GM23338 (cell line): ENCODE results near the gene PARP11. TPM values are rescaled to one million over a fixed set of nuclear protein-coding genes. Genes with fewer than 3 reads are reported as not detected.

Experiments used
- ATAC-seq: fragments of 200-7000 bp; cut with Tn5 transposase; 3 replicates; pipeline ENCODE4 v1.9.1; 2020
- DNase-seq: peaks from one replicate; pipeline ENCODE4 v3.0.0-alpha.2; 2015; ENCODE audit warnings: low spot score
- H2AFZ ChIP-seq: fragments of 200-600 bp; sonication (generic); 2 replicates; pipeline ENCODE4 v1.8.0; 2016; ENCODE audit warnings: antibody characterized with exemption, mild to moderate bottlenecking, moderate library complexity
- H3F3A ChIP-seq: fragments of 200-600 bp; sonication (generic); replicated peaks from 2 replicates; pipeline ENCODE4 v1.8.0; 2017; ENCODE audit warnings: antibody characterized with exemption, mixed run types, low read depth
- H3K27ac ChIP-seq: fragments of 200-600 bp; sonication (generic); 2 replicates; pipeline ENCODE4 v1.6.1; 2016; ENCODE audit warnings: low read depth
- H3K27me3 ChIP-seq: fragments of 200-600 bp; sonication (generic); 2 replicates; pipeline ENCODE4 v1.8.0; 2016; ENCODE audit warnings: mild to moderate bottlenecking, mixed run types, moderate library complexity; ENCODE audit not compliant: insufficient read depth
- H3K36me3 ChIP-seq: fragments of 200-600 bp; sonication (generic); 2 replicates; pipeline ENCODE4 v1.8.0; 2016; ENCODE audit warnings: mild to moderate bottlenecking; ENCODE audit not compliant: insufficient read depth
- H3K4me1 ChIP-seq: fragments of 200-600 bp; sonication (generic); 2 replicates; pipeline ENCODE4 v1.8.0; 2016; ENCODE audit warnings: mild to moderate bottlenecking, moderate library complexity; ENCODE audit not compliant: insufficient read depth
- H3K4me2 ChIP-seq: fragments of 200-600 bp; sonication (generic); 2 replicates; pipeline ENCODE4 v1.7.1; 2017; ENCODE audit warnings: mixed run types
- H3K4me3 ChIP-seq: fragments of 200-600 bp; sonication (generic); 2 replicates; pipeline ENCODE4 v1.6.1; 2016; ENCODE audit warnings: mixed run types
- H3K79me2 ChIP-seq: fragments of 200-600 bp; sonication (generic); replicated peaks from 2 replicates; pipeline ENCODE4 v1.8.0; 2017; ENCODE audit warnings: mild to moderate bottlenecking; ENCODE audit not compliant: insufficient read depth
- H3K9me2 ChIP-seq: fragments of 200-600 bp; sonication (generic); 2 replicates; pipeline ENCODE4 v1.8.0; 2017; ENCODE audit not compliant: insufficient read depth
- H4K20me1 ChIP-seq: fragments of 200-600 bp; sonication (generic); replicated peaks from 2 replicates; pipeline ENCODE4 v1.8.0; 2017; ENCODE audit warnings: mild to moderate bottlenecking; ENCODE audit not compliant: insufficient read depth
- H3K27ac Mint-ChIP-seq: 2 replicates; pipeline ENCODE4 v1.8.0; 2020; ENCODE audit warnings: inconsistent platforms, mild to moderate bottlenecking, moderate library complexity, mixed read lengths
- H3K27me3 Mint-ChIP-seq: 3 replicates; pipeline ENCODE4 v1.8.0; 2022; ENCODE audit warnings: low read depth, mild to moderate bottlenecking, moderate library complexity, mixed read lengths, inconsistent platforms; ENCODE audit not compliant: insufficient read depth, poor library complexity
- H3K36me3 Mint-ChIP-seq: 3 replicates; pipeline ENCODE4 v1.8.0; 2021; ENCODE audit warnings: low read depth, mild to moderate bottlenecking, inconsistent platforms, moderate library complexity, mixed read lengths
- H3K4me1 Mint-ChIP-seq: 3 replicates; pipeline ENCODE4 v1.8.0; 2020; ENCODE audit warnings: mild to moderate bottlenecking, inconsistent platforms, mixed read lengths
- H3K4me3 Mint-ChIP-seq: 3 replicates; pipeline ENCODE4 v1.8.0; 2021; ENCODE audit warnings: moderate library complexity, mild to moderate bottlenecking, inconsistent platforms, mixed read lengths
- H3K9me3 Mint-ChIP-seq: 3 replicates; pipeline ENCODE4 v1.8.0; 2020; ENCODE audit warnings: moderate library complexity, mild to moderate bottlenecking, inconsistent platforms, mixed read lengths
- CREB1 ChIP-seq: fragments of 250-450 bp; sonication (Bioruptor Pico); IDR thresholded peaks from 2 replicates; pipeline ENCODE4 v1.5.0; 2020; ENCODE audit warnings: low read depth, mild to moderate bottlenecking, moderate library complexity
- EZH2 ChIP-seq: fragments of 200-600 bp; sonication (generic); IDR thresholded peaks from one replicate; pipeline ENCODE4 v1.8.0; 2017; ENCODE audit warnings: antibody characterized with exemption, mild to moderate bottlenecking, low read depth; ENCODE audit not compliant: unreplicated experiment
- EZH2phosphoT487 ChIP-seq: fragments of 200-600 bp; sonication (generic); IDR thresholded peaks from one replicate; pipeline ENCODE4 v1.8.1; 2018; ENCODE audit warnings: antibody characterized with exemption; ENCODE audit not compliant: unreplicated experiment
- JUNB ChIP-seq: IDR thresholded peaks from one replicate; pipeline ENCODE4 v1.6.1; 2016; ENCODE audit warnings: antibody characterized with exemption; ENCODE audit not compliant: unreplicated experiment
- NANOG ChIP-seq: IDR thresholded peaks from 2 replicates; pipeline ENCODE4 v1.6.1; 2016; ENCODE audit warnings: antibody characterized with exemption, borderline replicate concordance
- POLR2AphosphoS5 ChIP-seq: IDR thresholded peaks from 2 replicates; pipeline ENCODE4 v1.6.1; 2016; ENCODE audit warnings: antibody characterized with exemption, low read depth
- STAT1 ChIP-seq: IDR thresholded peaks from one replicate; pipeline ENCODE4 v1.6.1; 2016; ENCODE audit warnings: antibody characterized with exemption; ENCODE audit not compliant: unreplicated experiment
- ZNF114 ChIP-seq: fragments of 250-450 bp; sonication (Bioruptor Pico); IDR thresholded peaks from 2 replicates; pipeline ENCODE4 v1.5.0; 2020; ENCODE audit warnings: mild to moderate bottlenecking, moderate library complexity
- ZNF331 ChIP-seq: fragments of 250-450 bp; sonication (Bioruptor Pico); IDR thresholded peaks from 2 replicates; pipeline ENCODE4 v1.5.0; 2020; ENCODE audit warnings: low read depth, mild to moderate bottlenecking, moderate library complexity
- polyA plus RNA-seq: library from polyadenylated mRNA; unstranded; fragments of >200 nt; fragmentation: Nextera tagmentation; extraction: Ambion mirVana; gene quantifications from 2 replicates; pipeline ENCODE4 v1.2.1, GENCODE V29; 2016
- total RNA-seq: library from RNA; depleted of rRNA; stranded (reverse); fragments of >200 nt; shearing (Covaris generic); gene quantifications from 2 replicates; pipeline ENCODE4 v1.2.3, GENCODE V29; 2014
- TF ChIP-seq, protein P1 (sequence below): fragments of 250-450 bp; sonication (Bioruptor Pico); IDR thresholded peaks from 2 replicates; pipeline ENCODE4 v1.5.0; 2020; ENCODE audit warnings: mild to moderate bottlenecking, moderate library complexity
- TF ChIP-seq, protein P2 (sequence below): IDR thresholded peaks from 2 replicates; pipeline ENCODE4 v1.6.1; 2016; ENCODE audit warnings: antibody characterized with exemption
- TF ChIP-seq, protein P3 (sequence below), 2 experiments: fragments of 200-600 bp in 1 of 2; sonication (generic) in 1 of 2; conservative IDR thresholded peaks; 2 replicates each; pipeline versions ENCODE4 v1.5.1 to v1.6.1; 2016 to 2017; ENCODE audit warnings: antibody characterized with exemption in 2 of 2, low read depth in 2 of 2, mild to moderate bottlenecking in 2 of 2, moderate library complexity in 1 of 2
- TF ChIP-seq, protein P4 (sequence below): IDR thresholded peaks from one replicate; pipeline ENCODE4 v1.6.1; 2018; ENCODE audit warnings: antibody characterized with exemption; ENCODE audit not compliant: unreplicated experiment

The PARP11 gene
- total and polyA plus RNA-seq, 2 experiments from 2014 or later: 4.8 to 11.5 TPM

DNA sequence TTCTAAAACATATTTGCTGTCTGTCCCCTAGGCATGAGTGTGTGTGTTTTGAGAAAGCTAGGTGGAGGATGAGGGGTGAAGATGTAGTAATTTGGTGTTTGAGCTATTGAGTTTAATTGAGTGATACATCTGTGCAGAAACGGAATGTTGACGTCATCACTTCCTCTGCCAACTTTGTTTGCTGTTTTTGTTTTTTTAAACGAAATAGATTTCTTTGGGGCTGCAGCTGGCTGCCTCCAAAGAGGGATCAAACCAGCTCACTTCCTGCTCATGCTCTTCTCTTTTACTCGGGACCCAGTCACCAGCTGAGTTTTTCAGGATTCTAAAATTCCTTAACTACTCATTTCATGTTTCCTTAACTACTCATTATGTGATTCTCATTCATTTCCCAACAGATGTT lies 100.8 kb downstream of the PARP11 start (continued):
- TF ChIP-seq, protein P1, sequence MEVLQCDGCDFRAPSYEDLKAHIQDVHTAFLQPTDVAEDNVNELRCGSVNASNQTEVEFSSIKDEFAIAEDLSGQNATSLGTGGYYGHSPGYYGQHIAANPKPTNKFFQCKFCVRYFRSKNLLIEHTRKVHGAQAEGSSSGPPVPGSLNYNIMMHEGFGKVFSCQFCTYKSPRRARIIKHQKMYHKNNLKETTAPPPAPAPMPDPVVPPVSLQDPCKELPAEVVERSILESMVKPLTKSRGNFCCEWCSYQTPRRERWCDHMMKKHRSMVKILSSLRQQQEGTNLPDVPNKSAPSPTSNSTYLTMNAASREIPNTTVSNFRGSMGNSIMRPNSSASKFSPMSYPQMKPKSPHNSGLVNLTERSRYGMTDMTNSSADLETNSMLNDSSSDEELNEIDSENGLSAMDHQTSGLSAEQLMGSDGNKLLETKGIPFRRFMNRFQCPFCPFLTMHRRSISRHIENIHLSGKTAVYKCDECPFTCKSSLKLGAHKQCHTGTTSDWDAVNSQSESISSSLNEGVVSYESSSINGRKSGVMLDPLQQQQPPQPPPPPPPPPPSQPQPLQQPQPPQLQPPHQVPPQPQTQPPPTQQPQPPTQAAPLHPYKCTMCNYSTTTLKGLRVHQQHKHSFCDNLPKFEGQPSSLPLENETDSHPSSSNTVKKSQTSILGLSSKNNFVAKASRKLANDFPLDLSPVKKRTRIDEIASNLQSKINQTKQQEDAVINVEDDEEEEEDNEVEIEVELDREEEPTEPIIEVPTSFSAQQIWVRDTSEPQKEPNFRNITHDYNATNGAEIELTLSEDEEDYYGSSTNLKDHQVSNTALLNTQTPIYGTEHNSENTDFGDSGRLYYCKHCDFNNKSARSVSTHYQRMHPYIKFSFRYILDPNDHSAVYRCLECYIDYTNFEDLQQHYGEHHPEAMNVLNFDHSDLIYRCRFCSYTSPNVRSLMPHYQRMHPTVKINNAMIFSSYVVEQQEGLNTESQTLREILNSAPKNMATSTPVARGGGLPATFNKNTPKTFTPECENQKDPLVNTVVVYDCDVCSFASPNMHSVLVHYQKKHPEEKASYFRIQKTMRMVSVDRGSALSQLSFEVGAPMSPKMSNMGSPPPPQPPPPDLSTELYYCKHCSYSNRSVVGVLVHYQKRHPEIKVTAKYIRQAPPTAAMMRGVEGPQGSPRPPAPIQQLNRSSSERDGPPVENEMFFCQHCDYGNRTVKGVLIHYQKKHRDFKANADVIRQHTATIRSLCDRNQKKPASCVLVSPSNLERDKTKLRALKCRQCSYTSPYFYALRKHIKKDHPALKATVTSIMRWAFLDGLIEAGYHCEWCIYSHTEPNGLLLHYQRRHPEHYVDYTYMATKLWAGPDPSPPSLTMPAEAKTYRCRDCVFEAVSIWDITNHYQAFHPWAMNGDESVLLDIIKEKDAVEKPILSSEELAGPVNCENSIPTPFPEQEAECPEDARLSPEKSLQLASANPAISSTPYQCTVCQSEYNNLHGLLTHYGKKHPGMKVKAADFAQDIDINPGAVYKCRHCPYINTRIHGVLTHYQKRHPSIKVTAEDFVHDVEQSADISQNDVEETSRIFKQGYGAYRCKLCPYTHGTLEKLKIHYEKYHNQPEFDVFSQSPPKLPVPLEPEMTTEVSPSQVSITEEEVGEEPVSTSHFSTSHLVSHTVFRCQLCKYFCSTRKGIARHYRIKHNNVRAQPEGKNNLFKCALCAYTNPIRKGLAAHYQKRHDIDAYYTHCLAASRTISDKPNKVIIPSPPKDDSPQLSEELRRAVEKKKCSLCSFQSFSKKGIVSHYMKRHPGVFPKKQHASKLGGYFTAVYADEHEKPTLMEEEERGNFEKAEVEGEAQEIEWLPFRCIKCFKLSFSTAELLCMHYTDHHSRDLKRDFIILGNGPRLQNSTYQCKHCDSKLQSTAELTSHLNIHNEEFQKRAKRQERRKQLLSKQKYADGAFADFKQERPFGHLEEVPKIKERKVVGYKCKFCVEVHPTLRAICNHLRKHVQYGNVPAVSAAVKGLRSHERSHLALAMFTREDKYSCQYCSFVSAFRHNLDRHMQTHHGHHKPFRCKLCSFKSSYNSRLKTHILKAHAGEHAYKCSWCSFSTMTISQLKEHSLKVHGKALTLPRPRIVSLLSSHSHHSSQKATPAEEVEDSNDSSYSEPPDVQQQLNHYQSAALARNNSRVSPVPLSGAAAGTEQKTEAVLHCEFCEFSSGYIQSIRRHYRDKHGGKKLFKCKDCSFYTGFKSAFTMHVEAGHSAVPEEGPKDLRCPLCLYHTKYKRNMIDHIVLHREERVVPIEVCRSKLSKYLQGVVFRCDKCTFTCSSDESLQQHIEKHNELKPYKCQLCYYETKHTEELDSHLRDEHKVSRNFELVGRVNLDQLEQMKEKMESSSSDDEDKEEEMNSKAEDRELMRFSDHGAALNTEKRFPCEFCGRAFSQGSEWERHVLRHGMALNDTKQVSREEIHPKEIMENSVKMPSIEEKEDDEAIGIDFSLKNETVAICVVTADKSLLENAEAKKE (CRISPR knock-in tag): no peak
- TF ChIP-seq EZH2 (no peak), ZNF331 (CRISPR knock-in tag) (no peak), CREB1 (CRISPR knock-in tag) (no peak), NANOG (no peak), JUNB (no peak), EZH2phosphoT487 (no peak), STAT1 (no peak)

DNA sequence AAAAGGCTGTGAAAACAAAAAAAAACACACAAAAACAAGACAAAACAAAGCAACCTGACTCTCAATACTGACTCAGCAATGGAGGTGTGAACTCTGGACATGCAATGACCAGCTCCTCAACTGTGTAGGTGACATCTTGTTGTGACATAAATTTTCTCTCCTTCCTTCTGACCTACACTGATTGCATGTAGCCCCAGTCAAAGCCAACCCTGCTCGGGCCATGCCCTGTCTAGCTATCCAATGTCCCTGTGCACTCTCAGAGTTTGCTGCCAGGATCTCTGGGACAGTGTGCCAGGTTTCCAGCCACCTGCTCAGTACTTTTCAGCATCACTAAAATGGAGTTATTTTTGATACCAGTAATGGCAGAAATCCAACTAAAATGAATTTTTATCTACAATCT lies 101.3 kb downstream of the PARP11 start:
- no peaks in the 10 kb centered on the region for H3K36me3 ChIP-seq
- peak overlapping the region; percentile 64; the same call in 1 of the 2 replicates for H3K27ac Mint-ChIP-seq
- no peak for DNase-seq
- no peaks in the 10 kb centered on the region for H3F3A ChIP-seq
- H3K27me3 Mint-ChIP-seq: no peaks in the 10 kb centered on the region
- no peaks in the 10 kb centered on the region; the same call in 2 of the 3 replicates for H3K9me3 Mint-ChIP-seq
- H2AFZ ChIP-seq: no peak overlapping the region
- no peak overlapping the region for H3K4me2 ChIP-seq
- no peaks in the 10 kb centered on the region for H4K20me1 ChIP-seq
- no peak overlapping the region for H3K4me3 ChIP-seq
- H3K4me1 Mint-ChIP-seq: peaks cover 8% of the 10 kb centered on the region; the same call in 2 of the 3 replicates
- H3K27me3 ChIP-seq: no peaks in the 10 kb centered on the region
- H3K4me1 ChIP-seq: peaks cover 3% of the 10 kb centered on the region; the same call in 1 of the 2 replicates
- H3K4me3 Mint-ChIP-seq: no peak overlapping the region
- no peaks in the 10 kb centered on the region for H3K79me2 ChIP-seq
- no peaks in the 10 kb centered on the region for H3K9me2 ChIP-seq
- no peaks in the 10 kb centered on the region for H3K36me3 Mint-ChIP-seq
- no peak overlapping the region for H3K27ac ChIP-seq
- no peak for ATAC-seq
- no peak for TF ChIP-seq ZNF114
- no peak for TF ChIP-seq EZH2
- no peak for TF ChIP-seq EZH2phosphoT487
- TF ChIP-seq, protein P2, sequence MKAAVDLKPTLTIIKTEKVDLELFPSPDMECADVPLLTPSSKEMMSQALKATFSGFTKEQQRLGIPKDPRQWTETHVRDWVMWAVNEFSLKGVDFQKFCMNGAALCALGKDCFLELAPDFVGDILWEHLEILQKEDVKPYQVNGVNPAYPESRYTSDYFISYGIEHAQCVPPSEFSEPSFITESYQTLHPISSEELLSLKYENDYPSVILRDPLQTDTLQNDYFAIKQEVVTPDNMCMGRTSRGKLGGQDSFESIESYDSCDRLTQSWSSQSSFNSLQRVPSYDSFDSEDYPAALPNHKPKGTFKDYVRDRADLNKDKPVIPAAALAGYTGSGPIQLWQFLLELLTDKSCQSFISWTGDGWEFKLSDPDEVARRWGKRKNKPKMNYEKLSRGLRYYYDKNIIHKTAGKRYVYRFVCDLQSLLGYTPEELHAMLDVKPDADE: no peak
- TF ChIP-seq, protein P3, sequence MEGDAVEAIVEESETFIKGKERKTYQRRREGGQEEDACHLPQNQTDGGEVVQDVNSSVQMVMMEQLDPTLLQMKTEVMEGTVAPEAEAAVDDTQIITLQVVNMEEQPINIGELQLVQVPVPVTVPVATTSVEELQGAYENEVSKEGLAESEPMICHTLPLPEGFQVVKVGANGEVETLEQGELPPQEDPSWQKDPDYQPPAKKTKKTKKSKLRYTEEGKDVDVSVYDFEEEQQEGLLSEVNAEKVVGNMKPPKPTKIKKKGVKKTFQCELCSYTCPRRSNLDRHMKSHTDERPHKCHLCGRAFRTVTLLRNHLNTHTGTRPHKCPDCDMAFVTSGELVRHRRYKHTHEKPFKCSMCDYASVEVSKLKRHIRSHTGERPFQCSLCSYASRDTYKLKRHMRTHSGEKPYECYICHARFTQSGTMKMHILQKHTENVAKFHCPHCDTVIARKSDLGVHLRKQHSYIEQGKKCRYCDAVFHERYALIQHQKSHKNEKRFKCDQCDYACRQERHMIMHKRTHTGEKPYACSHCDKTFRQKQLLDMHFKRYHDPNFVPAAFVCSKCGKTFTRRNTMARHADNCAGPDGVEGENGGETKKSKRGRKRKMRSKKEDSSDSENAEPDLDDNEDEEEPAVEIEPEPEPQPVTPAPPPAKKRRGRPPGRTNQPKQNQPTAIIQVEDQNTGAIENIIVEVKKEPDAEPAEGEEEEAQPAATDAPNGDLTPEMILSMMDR (conservative IDR thresholded peaks at IDR 0.05; ENCODE audit: low read depth in 2 of 2): no peak
- no peak for TF ChIP-seq NANOG
- TF ChIP-seq, protein P4, sequence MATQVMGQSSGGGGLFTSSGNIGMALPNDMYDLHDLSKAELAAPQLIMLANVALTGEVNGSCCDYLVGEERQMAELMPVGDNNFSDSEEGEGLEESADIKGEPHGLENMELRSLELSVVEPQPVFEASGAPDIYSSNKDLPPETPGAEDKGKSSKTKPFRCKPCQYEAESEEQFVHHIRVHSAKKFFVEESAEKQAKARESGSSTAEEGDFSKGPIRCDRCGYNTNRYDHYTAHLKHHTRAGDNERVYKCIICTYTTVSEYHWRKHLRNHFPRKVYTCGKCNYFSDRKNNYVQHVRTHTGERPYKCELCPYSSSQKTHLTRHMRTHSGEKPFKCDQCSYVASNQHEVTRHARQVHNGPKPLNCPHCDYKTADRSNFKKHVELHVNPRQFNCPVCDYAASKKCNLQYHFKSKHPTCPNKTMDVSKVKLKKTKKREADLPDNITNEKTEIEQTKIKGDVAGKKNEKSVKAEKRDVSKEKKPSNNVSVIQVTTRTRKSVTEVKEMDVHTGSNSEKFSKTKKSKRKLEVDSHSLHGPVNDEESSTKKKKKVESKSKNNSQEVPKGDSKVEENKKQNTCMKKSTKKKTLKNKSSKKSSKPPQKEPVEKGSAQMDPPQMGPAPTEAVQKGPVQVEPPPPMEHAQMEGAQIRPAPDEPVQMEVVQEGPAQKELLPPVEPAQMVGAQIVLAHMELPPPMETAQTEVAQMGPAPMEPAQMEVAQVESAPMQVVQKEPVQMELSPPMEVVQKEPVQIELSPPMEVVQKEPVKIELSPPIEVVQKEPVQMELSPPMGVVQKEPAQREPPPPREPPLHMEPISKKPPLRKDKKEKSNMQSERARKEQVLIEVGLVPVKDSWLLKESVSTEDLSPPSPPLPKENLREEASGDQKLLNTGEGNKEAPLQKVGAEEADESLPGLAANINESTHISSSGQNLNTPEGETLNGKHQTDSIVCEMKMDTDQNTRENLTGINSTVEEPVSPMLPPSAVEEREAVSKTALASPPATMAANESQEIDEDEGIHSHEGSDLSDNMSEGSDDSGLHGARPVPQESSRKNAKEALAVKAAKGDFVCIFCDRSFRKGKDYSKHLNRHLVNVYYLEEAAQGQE: no peak
- TF ChIP-seq ZNF331 (CRISPR knock-in tag): no peak
- no peak for TF ChIP-seq JUNB
- no peak for TF ChIP-seq POLR2AphosphoS5
- no peak for TF ChIP-seq STAT1
- TF ChIP-seq CREB1 (CRISPR knock-in tag): no peak
